ENCODE results near the gene CDH5. TPM values are rescaled to one million over a fixed set of nuclear protein-coding genes. Genes with fewer than 3 reads are reported as not detected.

The CDH5 gene
- polyA plus RNA-seq, 1 donor = 20.2 TPM

DNA sequence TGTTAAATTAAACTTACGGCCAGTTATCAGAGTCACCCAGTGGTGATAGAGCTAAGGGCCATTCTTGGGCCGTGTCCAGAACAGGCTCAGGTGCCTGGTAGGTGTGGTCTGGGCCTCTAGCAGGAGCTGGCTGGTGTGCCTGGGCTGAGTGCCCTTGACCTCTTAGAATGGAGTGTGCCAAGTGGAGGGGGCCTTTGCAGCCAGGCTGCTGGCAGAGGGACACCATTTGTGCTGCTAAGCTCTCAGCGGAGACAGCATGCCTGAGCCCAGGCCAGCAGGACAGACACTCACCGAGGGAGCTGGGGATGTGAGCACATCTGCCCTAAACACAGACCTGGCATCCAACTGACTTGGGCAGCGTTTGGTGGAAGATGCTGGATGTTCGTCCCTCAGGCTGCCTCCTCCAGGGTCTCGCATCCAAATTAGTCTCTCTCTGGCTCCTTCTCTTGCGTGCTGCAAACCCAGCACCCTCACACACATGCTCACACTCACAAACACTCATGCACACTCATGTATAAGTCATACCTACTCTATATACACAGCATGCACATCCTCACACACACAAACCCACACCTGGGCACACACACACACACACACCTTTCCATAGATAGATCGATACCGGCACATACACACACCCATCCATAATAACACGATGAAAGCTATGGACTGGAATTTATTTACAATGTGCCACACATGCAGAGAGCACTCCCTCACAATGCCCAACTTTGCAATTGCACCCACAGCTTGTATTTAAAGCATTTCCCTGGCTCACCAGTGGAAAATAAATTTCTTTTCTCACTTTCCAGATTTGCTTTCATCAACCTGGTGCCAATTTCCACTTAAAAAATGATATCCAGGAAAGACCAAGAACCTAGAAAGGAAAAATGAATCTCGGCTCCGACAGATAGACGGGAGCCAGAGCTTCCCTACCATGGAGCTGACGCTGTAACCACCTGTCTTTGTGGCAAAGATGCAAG, 33.6 kb upstream of the CDH5 start:
- Histone ChIP-seq H3K4me3 (ENCODE audit: low read length) (no peak overlapping the region), H3K9me3 (ENCODE audit: control insufficient read depth, low read depth, low read length) (no peaks in the 10 kb centered on the region), H3K27ac (ENCODE audit: low read length) (no peak overlapping the region), H3K4me1 (ENCODE audit: control insufficient read depth, insufficient read depth, low read length) (no peaks in the 10 kb centered on the region), H3K36me3 (ENCODE audit: control insufficient read depth, insufficient read depth, low read length) (no peaks in the 10 kb centered on the region), H3K27me3 (ENCODE audit: control insufficient read depth, insufficient read depth, low read length) (no peaks in the 10 kb centered on the region)
- WGBS (ENCODE audit: insufficient coverage, low lambda C conversion rate) = 100% methylated on average over 2 of the region's 15 CpGs
- DNase-seq = no peak

DNA sequence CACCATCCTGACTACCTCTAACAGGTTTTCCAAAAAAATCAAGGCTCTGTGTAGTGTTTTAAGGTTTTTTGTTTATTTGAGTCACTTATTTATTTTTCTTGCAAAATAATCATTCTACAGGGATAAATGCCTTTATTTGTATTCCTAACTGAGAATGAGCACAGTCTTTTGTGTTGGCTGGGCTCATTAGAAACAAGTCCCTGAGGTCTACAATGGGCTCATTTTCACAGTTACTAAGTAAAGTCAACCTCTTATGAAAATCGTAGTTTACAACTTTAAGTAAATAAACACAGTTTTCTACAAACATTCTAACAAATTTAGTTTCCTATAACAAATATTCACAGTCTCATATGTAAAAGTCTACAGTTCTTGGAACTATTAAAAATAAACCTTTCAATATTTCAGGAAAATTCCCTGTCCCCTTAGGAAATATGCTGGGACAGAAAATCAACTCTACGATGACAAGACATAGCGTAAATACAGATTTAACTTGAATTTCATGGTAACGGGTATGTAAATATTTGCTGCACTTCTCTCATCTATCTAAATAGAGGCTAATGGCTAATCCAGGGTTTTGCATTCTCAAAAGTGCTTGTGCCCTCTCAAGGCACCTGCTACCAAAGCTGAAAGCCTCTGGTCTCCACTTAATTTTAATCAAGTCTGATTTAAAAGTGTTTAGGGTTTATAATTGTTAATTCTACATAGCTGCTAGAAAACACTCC, 31.5 kb upstream of the CDH5 start:
- H3K9me3 ChIP-seq (ENCODE audit: control insufficient read depth, low read depth, low read length) = no peaks in the 10 kb centered on the region
- H3K27me3 ChIP-seq (ENCODE audit: control insufficient read depth, insufficient read depth, low read length) = no peaks in the 10 kb centered on the region
- no peak overlapping the region for H3K27ac ChIP-seq (ENCODE audit: low read length)
- H3K4me1 ChIP-seq (ENCODE audit: control insufficient read depth, insufficient read depth, low read length) = no peaks in the 10 kb centered on the region
- no peaks in the 10 kb centered on the region for H3K36me3 ChIP-seq (ENCODE audit: control insufficient read depth, insufficient read depth, low read length)
- H3K4me3 ChIP-seq (ENCODE audit: low read length) = no peak overlapping the region
- no peak for DNase-seq
- WGBS (ENCODE audit: insufficient coverage, low lambda C conversion rate) = 20% methylated on average over 1 of the region's 4 CpGs

DNA sequence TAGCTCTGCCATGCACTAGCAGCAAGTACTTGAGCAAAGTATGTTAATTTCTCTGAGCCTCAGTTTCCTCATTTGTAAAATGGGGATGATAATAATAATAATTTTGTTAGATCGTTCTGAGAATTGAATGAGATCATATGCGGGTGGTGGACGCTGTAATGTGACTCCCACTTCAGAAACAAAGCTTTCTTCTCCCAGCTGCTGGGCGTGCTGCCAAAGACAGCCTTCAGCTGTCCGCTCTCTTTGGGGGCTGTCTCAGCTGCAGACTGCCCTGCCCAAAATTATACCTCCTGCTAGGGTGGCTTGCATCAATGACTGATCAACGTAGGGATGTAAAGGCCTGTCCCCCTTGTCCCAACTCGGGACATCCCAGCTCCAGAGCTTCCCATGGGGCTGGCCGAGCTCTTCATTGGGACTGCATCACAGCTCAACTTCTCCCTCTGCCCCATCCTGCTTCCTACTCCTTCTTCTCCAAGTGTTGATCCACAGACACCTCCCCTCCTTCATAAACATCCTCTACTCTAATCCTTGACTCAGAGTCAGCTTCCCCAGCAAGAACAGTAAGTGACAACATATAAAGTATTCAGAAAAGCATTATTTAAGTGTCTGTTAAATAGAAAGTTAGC, 30.7 kb upstream of the CDH5 start:
- H3K4me3 ChIP-seq (ENCODE audit: low read length) = no peak overlapping the region
- WGBS (ENCODE audit: insufficient coverage, low lambda C conversion rate) = no CpG with 5 or more reads among the region's 8 CpGs
- no peaks in the 10 kb centered on the region for H3K9me3 ChIP-seq (ENCODE audit: control insufficient read depth, low read depth, low read length)
- H3K4me1 ChIP-seq (ENCODE audit: control insufficient read depth, insufficient read depth, low read length) = no peaks in the 10 kb centered on the region
- DNase-seq = peak; percentile 41 to 47
- H3K27me3 ChIP-seq (ENCODE audit: control insufficient read depth, insufficient read depth, low read length) = no peaks in the 10 kb centered on the region
- H3K36me3 ChIP-seq (ENCODE audit: control insufficient read depth, insufficient read depth, low read length) = no peaks in the 10 kb centered on the region
- H3K27ac ChIP-seq (ENCODE audit: low read length) = no peak overlapping the region

DNA sequence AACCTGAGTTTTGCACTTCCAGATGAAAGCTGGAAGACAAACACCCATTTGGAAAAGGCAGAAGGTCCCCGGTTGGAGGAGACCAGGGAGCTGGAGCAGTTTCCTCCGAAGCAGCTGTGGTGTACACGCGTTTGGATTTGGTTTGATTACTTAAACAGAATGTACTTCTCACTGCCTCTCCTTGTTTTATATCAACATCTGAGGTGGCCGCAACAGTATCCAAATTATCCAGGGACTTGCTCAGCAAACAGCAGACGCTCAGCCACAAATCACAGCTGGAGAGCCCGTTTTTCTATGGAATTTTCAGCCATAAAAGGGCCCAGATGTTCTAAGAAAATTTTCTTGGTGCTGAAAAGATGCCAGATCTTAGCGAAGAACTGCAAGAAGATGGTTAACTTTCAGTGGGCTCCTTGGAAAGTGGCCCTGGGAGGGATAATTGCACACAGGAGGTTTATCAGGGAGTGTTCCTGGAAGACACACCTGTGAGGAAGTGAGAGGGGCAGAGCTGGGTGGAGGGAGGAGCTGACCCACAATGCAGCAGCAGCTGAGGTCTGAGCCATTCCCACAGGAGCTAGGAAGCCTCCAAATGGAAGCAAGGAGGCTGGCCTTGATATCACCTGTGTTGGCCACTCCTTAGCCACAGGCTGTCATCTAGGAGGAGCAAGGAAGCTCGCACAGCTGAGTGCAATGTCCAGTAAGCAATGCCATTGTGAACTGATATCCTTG, 28.9 kb upstream of the CDH5 start:
- WGBS (ENCODE audit: insufficient coverage, low lambda C conversion rate) = no CpG with 5 or more reads among the region's 9 CpGs
- Histone ChIP-seq H3K27me3 (ENCODE audit: control insufficient read depth, insufficient read depth, low read length) (no peaks in the 10 kb centered on the region), H3K4me1 (ENCODE audit: control insufficient read depth, insufficient read depth, low read length) (no peaks in the 10 kb centered on the region), H3K4me3 (ENCODE audit: low read length) (no peak overlapping the region), H3K36me3 (ENCODE audit: control insufficient read depth, insufficient read depth, low read length) (no peaks in the 10 kb centered on the region), H3K27ac (ENCODE audit: low read length) (no peak overlapping the region), H3K9me3 (ENCODE audit: control insufficient read depth, low read depth, low read length) (no peaks in the 10 kb centered on the region)
- peak in 1 of 2 donors; percentile 27 for DNase-seq

DNA sequence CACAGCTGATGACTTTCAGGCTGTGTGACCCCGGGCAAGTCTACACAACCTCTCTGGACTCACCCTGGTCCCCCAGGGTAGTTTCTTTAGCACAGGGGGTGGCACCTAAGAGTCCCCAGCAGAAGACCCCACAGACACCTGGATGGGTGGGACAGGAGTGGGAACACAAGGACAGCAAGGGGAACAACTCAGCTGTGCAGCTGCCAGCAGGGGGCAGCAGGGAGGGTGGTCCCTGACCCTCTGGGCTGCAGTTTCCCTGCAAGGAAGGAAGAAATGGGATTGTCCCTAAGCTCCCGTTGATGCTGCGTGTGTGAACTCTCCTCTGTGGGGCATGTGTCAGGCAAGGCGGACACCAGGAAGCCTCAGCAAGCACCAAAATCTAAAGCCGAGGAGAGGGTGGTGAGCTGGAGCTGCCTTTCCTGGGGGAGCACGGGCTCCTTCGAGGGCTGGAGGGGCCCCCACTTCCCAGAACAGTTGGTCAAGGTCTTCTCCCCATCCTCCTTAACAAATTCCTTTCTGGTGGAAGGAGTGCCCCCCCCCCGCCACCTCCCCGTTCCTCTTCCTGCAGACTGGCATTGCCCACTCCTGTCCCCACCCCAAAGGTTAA, 24.1 kb upstream of the CDH5 start:
- WGBS (ENCODE audit: insufficient coverage, low lambda C conversion rate) = no CpG with 5 or more reads among the region's 9 CpGs
- H3K27ac ChIP-seq (ENCODE audit: low read length) = no peak overlapping the region
- H3K9me3 ChIP-seq (ENCODE audit: control insufficient read depth, low read depth, low read length) = no peaks in the 10 kb centered on the region
- DNase-seq = no peak
- no peaks in the 10 kb centered on the region for H3K36me3 ChIP-seq (ENCODE audit: control insufficient read depth, insufficient read depth, low read length)
- H3K27me3 ChIP-seq (ENCODE audit: control insufficient read depth, insufficient read depth, low read length) = no peaks in the 10 kb centered on the region
- no peak overlapping the region for H3K4me3 ChIP-seq (ENCODE audit: low read length)
- H3K4me1 ChIP-seq (ENCODE audit: control insufficient read depth, insufficient read depth, low read length) = no peaks in the 10 kb centered on the region

DNA sequence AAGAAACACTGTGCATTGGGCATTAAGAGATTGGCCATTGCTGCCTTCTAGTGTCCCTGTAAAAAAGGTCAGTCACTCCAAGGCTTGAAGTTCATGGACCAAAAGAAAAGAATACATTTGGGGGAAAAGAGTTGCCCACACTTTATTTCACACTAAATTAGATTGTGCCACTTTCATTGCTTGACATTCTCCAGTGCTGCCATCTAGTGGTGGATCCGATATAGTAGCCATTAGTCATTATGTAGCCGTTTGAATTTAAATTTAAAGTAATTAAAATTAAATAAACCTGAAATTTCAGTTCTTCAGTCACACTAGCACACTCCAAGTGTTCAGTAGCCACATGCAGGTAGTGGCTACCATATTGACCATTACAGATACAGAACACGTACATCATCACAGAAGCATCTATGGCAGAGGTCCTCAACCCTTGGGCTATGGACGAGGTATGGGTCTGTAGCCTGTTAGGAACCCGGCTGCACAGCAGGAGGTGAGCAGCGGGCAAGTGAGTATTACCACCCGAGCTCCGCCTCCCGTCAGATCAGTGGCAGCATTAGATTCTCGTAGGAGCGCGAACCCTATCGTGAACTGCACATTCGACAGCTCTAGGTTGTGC, 21.9 kb upstream of the CDH5 start:
- Histone ChIP-seq H3K36me3 (ENCODE audit: control insufficient read depth, insufficient read depth, low read length) (no peaks in the 10 kb centered on the region), H3K9me3 (ENCODE audit: control insufficient read depth, low read depth, low read length) (no peaks in the 10 kb centered on the region), H3K27ac (ENCODE audit: low read length) (no peak overlapping the region), H3K4me3 (ENCODE audit: low read length) (no peak overlapping the region), H3K4me1 (ENCODE audit: control insufficient read depth, insufficient read depth, low read length) (no peaks in the 10 kb centered on the region), H3K27me3 (ENCODE audit: control insufficient read depth, insufficient read depth, low read length) (peaks cover 4% of the 10 kb centered on the region)
- DNase-seq = no peak
- no CpG with 5 or more reads among the region's 14 CpGs for WGBS (ENCODE audit: insufficient coverage, low lambda C conversion rate)

DNA sequence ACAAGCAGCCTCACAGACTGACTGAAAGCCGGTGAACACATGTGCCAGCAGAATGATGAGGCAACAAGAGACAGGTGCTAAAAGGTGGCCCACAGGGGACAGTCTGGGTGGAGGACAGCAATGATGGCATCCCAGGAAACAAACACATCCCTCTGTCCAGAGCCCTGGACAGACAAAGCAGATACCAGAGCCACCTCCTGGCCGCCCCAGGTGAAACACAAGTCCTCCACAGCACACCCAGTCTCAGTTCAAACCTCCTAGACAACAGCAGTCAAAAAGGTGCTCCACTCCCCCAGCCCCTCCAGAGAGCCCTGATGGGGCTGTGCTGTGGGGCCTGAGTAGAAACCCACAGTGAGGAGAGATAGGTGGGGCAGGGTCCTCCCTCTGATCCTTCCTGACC, 20.3 kb upstream of the CDH5 start:
- Histone ChIP-seq H3K4me1 (ENCODE audit: control insufficient read depth, insufficient read depth, low read length) (no peaks in the 10 kb centered on the region), H3K36me3 (ENCODE audit: control insufficient read depth, insufficient read depth, low read length) (no peaks in the 10 kb centered on the region), H3K4me3 (ENCODE audit: low read length) (no peak overlapping the region), H3K27ac (ENCODE audit: low read length) (no peak overlapping the region), H3K9me3 (ENCODE audit: control insufficient read depth, low read depth, low read length) (no peaks in the 10 kb centered on the region), H3K27me3 (ENCODE audit: control insufficient read depth, insufficient read depth, low read length) (peaks cover 4% of the 10 kb centered on the region)
- WGBS (ENCODE audit: insufficient coverage, low lambda C conversion rate) = no CpG with 5 or more reads among the region's 2 CpGs
- no peak for DNase-seq

DNA sequence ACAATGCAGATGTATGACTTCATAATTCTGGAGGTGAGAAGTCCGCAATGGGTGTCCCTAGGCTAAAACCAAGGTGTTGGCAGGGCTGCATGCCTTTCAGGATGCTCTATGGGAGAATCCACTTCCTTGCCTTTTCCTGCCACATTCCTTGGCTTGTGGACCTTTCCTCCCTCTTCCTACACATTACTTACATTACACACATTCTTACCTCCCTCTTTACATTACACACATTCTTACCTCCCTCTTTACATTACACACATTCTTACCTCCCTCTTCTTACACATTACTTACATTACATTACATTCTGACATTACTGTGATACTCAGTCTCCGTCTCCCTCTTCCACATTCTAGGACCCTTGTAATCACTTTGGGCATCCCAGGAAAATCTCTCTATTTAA, 14.2 kb upstream of the CDH5 start:
- 83% methylated on average over 1 of the region's 2 CpGs for WGBS (ENCODE audit: insufficient coverage, low lambda C conversion rate)
- Histone ChIP-seq H3K9me3 (ENCODE audit: control insufficient read depth, low read depth, low read length) (no peaks in the 10 kb centered on the region), H3K4me1 (ENCODE audit: control insufficient read depth, insufficient read depth, low read length) (no peaks in the 10 kb centered on the region), H3K36me3 (ENCODE audit: control insufficient read depth, insufficient read depth, low read length) (no peaks in the 10 kb centered on the region), H3K27me3 (ENCODE audit: control insufficient read depth, insufficient read depth, low read length) (peaks cover 15% of the 10 kb centered on the region), H3K27ac (ENCODE audit: low read length) (no peak overlapping the region), H3K4me3 (ENCODE audit: low read length) (no peak overlapping the region)
- no peak for DNase-seq

DNA sequence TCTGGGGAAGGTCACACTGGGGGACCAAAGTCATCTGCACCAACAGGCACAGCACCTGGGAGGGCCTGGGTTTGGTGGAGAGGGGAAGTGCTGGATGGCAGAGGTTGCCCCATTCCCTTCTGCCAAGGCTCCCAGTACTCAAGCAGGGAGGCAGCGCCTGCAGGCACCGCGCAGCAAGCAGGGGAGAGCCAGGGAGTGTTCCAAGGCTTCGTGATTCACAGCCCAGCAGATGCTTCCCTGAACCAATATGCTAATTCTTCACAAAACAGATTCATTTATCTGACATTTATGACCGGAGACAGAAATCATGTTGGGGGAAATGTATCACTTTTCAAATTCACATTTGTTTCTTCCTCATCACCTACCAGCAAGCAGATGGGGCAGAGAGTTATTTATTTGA, 13.4 kb upstream of the CDH5 start:
- 20% methylated on average over 1 of the region's 5 CpGs for WGBS (ENCODE audit: insufficient coverage, low lambda C conversion rate)
- no peak for DNase-seq
- no peak overlapping the region for H3K4me3 ChIP-seq (ENCODE audit: low read length)
- no peaks in the 10 kb centered on the region for H3K36me3 ChIP-seq (ENCODE audit: control insufficient read depth, insufficient read depth, low read length)
- H3K4me1 ChIP-seq (ENCODE audit: control insufficient read depth, insufficient read depth, low read length) = no peaks in the 10 kb centered on the region
- H3K27ac ChIP-seq (ENCODE audit: low read length) = no peak overlapping the region
- peaks cover 13% of the 10 kb centered on the region for H3K27me3 ChIP-seq (ENCODE audit: control insufficient read depth, insufficient read depth, low read length)
- H3K9me3 ChIP-seq (ENCODE audit: control insufficient read depth, low read depth, low read length) = no peaks in the 10 kb centered on the region
